Activated CD8-positive, alpha-beta memory T cell treated with anti-CD3 and anti-CD28 coated beads for 36 hours (primary cell): Measurements from ENCODE around the gene CABP4. TPM values are rescaled to one million over a fixed set of nuclear protein-coding genes. Genes with fewer than 3 reads are reported as not detected.
"Not testable (repeated sequence)": the region's sequence is repeated elsewhere in the genome, so short reads cannot be mapped to it uniquely, and the experiment has no call there.

Source experiments
- CTCF ChIA-PET: fragments of 350-600 bp; sonication (Branson Sonifier 250); formaldehyde crosslinking; loops from one replicate; lab custom pipeline; 2021; ENCODE audit warnings: antibody characterized with exemption; lab: Charles Lee
- POLR2A ChIA-PET: fragments of 350-600 bp; sonication (Branson Sonifier 250); formaldehyde crosslinking; loops from one replicate; lab custom pipeline; 2021; ENCODE audit warnings: antibody characterized with exemption; lab: Charles Lee
- total RNA-seq, 2 experiments: library from RNA; stranded (reverse); gene quantifications; one replicate each; pipeline ENCODE4 v1.2.3, GENCODE V29; 2021

CABP4 gene
- total RNA-seq, 2 experiments from 2014 or later = 0.23 TPM; not detected in 1

DNA sequence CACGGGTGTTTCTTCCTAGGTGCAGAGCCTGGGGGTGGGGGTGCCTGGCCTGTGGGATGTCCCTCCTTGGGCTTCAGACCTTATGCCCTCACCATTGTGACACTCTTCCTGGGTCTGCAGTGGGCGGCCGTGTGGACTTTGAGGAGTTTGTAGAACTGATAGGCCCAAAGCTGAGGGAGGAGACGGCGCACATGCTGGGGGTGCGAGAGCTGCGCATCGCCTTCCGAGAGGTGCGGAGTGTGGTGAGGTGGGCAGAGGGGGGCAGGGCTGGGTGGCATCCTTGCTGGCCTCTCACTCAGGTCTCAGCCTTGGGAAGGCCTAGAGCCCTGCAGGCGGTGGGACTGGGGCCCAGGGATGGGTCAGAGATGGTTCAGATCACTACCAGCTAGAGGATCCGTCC, 2.3 kb downstream of the CABP4 start:
- CTCF ChIA-PET = no interaction called here
- POLR2A ChIA-PET = no interaction called here

DNA sequence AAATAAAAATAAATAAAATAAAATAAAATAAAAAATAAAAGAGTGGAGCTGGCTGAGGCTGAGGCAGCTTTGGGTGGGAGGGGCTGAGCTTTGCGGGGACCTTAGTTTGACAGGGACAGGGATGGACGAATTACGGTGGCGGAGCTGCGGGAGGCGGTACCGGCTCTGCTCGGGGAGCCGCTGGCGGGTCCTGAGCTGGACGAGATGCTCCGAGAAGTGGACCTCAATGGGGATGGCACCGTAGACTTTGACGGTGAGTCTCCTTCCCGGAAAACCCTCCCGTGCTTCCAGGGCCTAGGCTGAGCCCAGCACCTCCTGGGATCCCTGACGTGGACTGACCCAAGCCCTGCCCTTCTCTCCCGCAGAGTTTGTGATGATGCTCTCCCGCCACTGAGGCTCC, 3.1 kb downstream of the CABP4 start:
- CTCF ChIA-PET = interaction anchor here (1.2 kb wide), 1 partner anchor 11 kb away, joined by 4 read pairs; the partner anchor contains the start of gene TMEM134
- POLR2A ChIA-PET = no interaction called here

DNA sequence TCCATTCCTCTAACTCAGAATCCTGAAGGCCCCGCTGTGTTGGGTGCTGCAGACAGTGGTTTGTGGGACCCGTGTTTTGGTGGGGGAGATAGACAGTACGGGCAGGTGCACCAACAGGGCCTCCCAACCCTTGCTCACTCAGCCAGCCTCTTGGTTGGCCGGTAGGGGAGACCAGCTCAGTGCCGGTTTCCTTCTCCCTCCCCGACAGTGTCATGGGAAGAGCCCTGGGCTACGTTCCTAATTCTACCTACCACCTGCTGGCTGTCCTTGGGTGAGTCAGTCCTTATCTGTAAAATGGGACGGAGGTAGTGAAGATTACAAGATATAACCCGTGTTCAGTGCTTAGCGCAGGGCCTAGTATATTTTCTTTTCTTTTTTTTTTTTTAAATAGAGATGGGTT, 8.0 kb downstream of the CABP4 start:
- POLR2A ChIA-PET = interaction anchor here (2.9 kb wide), 1 partner anchor 26 kb away, joined by 25 read pairs; the partner anchor contains the start of gene PTPRCAP

DNA sequence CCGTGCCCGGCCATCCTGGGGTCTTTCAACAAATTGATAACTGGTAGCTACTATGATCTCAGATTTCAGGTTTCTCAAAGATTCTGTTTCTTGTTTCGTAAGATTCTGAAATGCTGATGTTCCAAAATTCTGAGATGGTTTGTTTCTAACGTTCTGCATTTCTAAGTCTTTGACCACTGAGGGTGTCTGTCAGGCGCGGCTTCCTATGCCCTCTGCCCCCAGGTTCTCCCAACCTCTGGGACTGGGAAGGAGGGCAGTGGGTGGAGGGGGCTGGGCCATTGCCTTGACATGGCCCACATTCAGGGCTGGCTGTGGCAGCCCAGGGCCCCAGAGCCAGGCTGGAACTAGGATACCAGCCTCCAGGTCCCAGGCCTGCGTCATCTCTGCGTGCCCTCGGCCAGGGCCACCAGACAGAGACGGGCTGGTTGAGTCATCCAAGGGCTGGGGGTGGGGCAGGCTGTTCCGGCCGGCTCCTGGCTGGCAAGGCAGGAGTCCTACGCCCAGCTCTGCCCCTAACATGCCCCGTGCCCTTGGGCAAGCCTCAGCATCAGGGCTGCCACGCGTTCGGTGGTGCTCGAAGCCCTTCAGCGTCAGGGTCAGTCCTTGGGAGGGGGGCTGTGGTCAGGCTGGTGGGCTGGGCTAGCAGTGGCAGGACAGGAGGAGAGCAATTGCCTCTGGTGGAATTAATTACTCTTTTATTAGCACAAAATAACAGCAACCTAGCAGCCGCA, 8.7 kb downstream of the CABP4 start:
- CTCF ChIA-PET = no interaction called here
- POLR2A ChIA-PET = interaction anchor here (2.9 kb wide), 1 partner anchor 26 kb away, joined by 25 read pairs; the partner anchor contains the start of gene PTPRCAP

More for the DNA sequence above, 8.0 kb downstream of the CABP4 start:
- CTCF ChIA-PET = no interaction called here

DNA sequence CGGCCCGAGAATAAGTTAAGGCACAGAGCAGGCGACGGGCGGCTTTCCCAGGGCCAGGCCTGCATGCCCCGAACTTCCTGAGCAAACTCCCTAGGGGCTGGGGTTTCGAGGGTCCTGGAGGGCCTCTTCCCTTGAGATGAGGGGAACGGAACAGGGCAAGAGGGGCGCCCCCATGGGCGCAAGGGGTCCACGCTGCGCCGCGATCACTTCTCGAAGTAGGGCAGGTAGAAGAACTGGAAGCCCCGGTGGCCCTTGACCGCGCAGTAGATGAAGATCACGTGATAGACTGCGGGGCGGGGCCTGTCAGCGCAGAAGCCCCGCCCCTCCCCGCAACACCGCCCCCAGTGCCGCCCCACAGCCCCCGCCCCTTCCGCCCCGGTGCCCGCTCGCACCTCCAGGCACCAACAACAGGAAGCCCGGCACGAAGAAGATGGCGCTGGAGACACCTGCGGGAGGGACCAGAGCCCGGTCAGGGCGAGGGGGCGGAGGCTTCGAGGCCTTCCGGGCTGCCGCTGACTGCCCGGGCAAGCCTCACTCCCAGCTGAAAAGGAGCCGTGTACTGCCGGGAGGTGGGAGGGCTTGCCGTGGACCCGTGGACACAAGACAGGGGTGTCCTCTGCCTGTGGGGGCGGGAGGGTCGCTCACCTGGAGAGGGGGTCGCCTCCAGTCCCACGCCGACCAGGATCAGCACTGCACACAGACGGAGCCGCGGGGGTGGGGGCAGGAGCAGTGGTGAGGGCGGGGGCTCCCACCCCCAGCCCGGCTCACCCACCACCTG, 9.4 kb downstream of the CABP4 start:
- ChIA-PET POLR2A (interaction anchor here (0.6 to 2.9 kb wide), 4 partner anchors 14 to 57 kb away, joined by 3 to 25 read pairs (median 4); partner anchors contain the start of gene PTPRCAP), CTCF (interaction anchor here (0.6 to 1.6 kb wide), 7 partner anchors 14 to 40 kb away, joined by 3 to 7 read pairs (median 3); partner anchors contain the start of genes PITPNM1 and PTPRCAP)

DNA sequence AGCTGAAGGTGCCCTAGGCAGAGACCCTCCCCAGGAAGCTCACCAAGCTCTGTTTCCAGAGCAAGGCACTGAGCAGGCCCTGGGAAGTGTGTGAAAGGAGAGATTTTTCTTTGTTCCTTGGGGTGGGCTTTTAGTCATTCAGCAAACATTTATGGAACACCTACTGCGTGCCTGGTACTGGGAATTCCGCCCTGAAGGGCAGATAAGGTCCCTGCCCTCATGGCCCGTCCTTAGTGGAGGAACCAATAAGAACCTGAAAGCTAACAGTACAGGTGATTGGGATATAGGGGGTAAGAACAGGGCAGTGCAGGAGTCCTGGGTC, 10.0 kb downstream of the CABP4 start:
- POLR2A ChIA-PET = interaction anchor here (0.6 to 2.9 kb wide), 5 partner anchors 15 to 57 kb away, joined by 3 to 25 read pairs (median 4); partner anchors contain the start of gene PTPRCAP
- CTCF ChIA-PET = interaction anchor here (0.6 to 1.6 kb wide), 7 partner anchors 13 to 40 kb away, joined by 3 to 7 read pairs (median 3); partner anchors contain the start of genes PITPNM1 and PTPRCAP

DNA sequence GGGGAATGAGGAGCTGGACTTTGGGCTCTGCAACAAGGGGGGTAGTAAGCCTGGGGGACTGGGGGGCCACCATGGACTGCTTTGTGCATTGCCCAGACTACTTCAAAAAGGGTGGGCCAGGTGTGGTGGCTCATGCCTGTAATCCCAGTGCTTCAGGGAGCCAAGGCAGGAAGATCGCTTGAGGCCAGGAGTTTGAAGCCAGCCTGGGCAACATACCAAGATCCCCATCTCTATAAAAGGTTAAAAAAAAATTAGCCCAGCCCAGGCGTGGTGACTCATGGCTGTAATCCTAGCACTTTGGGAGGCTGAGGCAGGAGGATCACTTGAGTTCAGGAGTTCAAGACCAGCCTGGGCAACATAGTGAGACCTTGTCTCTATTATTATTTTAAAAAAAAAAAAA, 10.4 kb downstream of the CABP4 start:
- ChIA-PET POLR2A (interaction anchor here (0.6 to 2.9 kb wide), 6 partner anchors 13 to 58 kb away, joined by 3 to 25 read pairs (median 4); partner anchors contain the start of genes GPR152 and PTPRCAP), CTCF (interaction anchor here (0.8 to 1.6 kb wide), 6 partner anchors 13 to 39 kb away, joined by 3 to 7 read pairs (median 3); partner anchors contain the start of genes PITPNM1 and PTPRCAP)

DNA sequence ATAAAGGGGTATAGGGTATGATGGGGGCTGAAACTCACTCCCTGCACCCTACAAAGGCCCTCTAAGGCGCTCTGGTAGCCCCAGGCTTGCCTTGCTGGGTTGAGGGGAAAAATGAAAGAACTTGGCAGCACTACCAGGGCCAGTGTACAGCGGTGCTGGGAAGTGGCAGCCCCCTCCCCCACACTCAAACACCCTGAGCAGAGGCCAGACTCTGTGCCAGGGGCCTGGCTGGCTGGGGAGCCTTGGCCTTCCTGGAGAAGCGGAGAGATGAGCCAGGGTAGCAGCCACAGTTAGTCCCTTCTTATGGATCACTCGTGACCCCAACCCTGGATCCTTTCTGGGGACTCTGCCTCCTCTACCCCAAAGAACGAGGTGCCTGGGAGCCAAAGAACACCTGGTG, 11.2 kb downstream of the CABP4 start:
- ChIA-PET CTCF (interaction anchor here (1.2 to 2.5 kb wide), 3 partner anchors 27 to 65 kb away, joined by 3 to 11 read pairs (median 5); partner anchors contain the start of genes PITPNM1 and PPP1CA), POLR2A (interaction anchor here (0.7 to 2.9 kb wide), 5 partner anchors 14 to 29 kb away, joined by 3 to 25 read pairs (median 12); partner anchors contain the start of genes GPR152 and PTPRCAP)

DNA sequence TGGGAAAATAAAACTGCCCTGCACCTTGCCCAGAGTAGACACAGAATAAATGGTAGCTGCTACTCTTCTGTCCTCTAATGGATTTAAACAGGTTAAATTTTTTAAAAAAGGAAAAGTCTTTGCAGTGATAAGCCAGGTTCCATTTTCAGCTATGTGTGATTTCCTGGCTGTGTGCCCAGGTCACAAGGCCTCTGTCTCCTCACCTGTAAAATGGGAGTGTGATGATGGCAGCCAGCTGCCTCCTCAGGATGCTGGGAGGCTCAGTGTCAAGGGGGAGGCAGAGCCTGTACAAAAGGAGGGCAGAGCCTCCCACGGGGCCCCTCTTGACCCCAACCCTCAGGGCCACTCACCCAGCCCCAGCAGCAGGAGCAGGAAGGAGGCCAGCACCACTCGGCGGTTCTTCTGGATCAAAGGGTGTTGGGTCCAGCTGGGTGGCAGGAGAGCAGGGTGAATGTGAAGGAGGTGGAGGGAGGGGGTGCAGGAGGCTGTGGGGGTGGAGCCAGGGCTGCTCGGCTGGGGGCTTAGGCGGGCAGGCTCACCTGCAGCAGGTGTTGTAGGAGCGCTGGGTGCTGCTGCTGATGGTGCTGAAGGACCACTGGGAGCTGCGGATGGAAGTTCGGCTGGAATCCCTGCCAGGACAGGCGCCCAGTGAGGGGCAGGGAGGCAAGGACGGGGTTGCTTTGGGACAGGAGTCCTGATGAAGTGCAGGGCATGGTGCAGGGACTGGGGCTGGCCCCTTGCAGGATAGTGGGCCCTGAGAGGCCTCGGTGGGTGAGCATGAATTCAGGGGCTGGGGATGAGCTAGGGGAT, 12.0 kb downstream of the CABP4 start:
- CTCF ChIA-PET = interaction anchor here (0.8 to 2.5 kb wide), 3 partner anchors 62 to 150 kb away, joined by 3 to 11 read pairs (median 4); partner anchors contain the start of gene PPP1CA
- POLR2A ChIA-PET = interaction anchor here (1.5 to 2.6 kb wide), 6 partner anchors 19 to 66 kb away, joined by 4 to 16 read pairs (median 8); partner anchors contain the start of genes PPP1CA, PTPRCAP and TBC1D10C

DNA sequence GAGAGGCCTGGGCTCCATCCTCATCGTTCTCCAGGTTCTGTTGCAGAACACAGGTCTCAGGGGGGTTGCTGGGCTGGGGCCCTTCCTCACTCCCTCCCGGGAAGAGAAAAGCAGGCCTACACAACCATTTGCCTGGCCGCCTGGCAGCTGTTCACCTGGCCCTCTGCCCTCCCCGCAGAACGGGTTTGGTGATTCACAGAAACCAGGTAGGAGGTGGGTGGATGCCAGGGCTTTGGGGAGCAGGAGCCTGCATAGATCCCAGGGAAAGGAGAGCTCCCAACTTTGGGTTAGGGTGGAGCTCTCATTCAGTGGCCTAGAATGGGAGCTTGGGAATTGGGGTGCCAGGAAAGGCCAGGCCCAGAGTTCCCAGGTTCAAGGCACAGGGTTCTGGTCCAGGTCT, 12.9 kb downstream of the CABP4 start:
- ChIA-PET POLR2A (interaction anchor here (0.7 to 2.6 kb wide), 13 partner anchors 16 to 67 kb away, joined by 3 to 16 read pairs (median 6); partner anchors contain the start of genes PPP1CA, PTPRCAP and TBC1D10C), CTCF (interaction anchor here (0.9 to 2.5 kb wide), 6 partner anchors 14 to 76 kb away, joined by 3 to 11 read pairs (median 4); partner anchors contain the start of genes PPP1CA and RAD9A)

DNA sequence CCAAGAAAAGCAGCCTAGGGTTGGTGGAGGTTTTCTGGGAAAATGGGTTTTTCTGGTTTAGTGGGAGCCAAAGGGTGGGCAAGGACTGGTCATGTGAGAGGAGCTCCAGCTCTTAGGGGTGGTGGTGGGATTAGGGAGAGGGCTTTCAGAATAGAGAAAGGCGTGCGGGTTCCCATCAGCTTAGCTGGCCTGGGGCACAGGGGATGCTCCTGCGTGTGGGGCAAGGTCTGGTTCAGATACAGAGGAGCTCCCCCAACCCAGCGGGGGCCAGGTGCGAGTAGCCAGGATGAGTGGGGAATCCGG, 13.3 kb downstream of the CABP4 start:
- POLR2A ChIA-PET = interaction anchor here (0.5 to 2.6 kb wide), 15 partner anchors 15 to 115 kb away, joined by 3 to 16 read pairs (median 6); partner anchors contain the start of genes AIP, POLD4, PPP1CA and PTPRCAP
- CTCF ChIA-PET = interaction anchor here (0.9 to 2.5 kb wide), 6 partner anchors 14 to 76 kb away, joined by 3 to 11 read pairs (median 4); partner anchors contain the start of genes PPP1CA and RAD9A

DNA sequence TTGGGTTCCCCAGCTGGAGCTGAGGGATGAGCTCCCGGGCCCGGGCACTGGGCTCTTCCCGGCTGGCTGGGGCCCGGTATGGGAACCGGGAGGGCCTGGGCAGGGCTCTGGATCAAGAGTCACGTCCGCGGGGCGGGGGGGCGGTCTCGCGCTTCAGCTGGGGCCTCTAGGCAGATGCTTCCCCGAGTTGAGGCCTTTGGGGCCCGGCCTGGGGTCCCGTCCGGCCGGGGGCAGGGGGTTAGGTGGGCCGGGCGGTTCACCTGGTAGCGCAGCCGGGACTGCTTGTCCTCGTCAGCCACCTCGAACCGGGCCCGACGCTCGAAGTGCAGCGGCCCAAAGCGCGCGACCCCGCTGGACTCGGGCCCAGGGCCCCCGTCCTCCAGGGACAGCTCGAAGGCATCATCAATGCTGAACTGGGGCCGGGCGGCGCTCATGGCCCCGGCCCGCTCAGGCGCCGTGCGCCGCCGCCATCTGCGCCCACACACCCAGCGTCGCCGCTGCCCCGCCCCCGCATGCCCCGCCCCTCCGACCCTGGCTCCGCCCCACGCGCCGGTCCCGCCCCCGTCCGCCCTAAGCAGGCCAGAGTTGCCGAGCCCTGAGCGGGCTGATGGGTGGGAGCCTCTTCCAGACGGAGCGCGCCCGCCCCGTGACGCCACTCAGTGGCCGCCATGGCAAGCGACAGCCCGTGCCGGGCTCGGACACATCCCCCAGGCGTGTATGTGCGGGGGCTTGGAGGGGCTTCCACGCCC, 13.8 kb downstream of the CABP4 start, which contains the start of gene TMEM134:
Gene TMEM134 (minus strand): TSS at position 493 of the 749 bp plus-strand sequence. CDS start 59 bp downstream, at position 434.
- ChIA-PET POLR2A (interaction anchor here (0.5 to 2.6 kb wide), 15 partner anchors 14 to 116 kb away, joined by 3 to 16 read pairs (median 6); partner anchors contain the start of genes AIP, POLD4, PPP1CA and PTPRCAP), CTCF (interaction anchor here (0.8 to 2.8 kb wide), 9 partner anchors 11 to 77 kb away, joined by 3 to 11 read pairs (median 4); partner anchors contain the start of genes PPP1CA, PTPRCAP and RAD9A)

DNA sequence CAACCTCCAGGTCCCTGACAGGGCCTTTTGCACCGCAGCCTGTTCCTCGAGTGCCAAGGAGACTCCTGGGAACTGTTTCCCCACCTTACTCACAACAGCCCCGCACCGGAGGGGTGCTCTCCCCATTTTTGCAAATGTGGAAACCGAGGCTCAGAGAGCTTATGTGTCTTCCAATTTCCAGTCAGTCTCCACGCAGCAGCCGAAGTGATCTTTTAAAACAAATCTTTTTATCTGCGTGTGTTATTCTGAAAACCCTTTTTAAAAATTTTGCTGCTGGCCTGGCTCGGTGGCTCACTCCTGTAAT, 14.3 kb downstream of the CABP4 start:
- POLR2A ChIA-PET = interaction anchor here (0.6 to 2.4 kb wide), 3 partner anchors 17 to 68 kb away, joined by 3 to 6 read pairs (median 6); partner anchors contain the start of gene PPP1CA
- CTCF ChIA-PET = interaction anchor here (0.6 to 2.8 kb wide), 7 partner anchors 11 to 68 kb away, joined by 3 to 6 read pairs (median 3); partner anchors contain the start of genes PPP1CA and PTPRCAP

DNA sequence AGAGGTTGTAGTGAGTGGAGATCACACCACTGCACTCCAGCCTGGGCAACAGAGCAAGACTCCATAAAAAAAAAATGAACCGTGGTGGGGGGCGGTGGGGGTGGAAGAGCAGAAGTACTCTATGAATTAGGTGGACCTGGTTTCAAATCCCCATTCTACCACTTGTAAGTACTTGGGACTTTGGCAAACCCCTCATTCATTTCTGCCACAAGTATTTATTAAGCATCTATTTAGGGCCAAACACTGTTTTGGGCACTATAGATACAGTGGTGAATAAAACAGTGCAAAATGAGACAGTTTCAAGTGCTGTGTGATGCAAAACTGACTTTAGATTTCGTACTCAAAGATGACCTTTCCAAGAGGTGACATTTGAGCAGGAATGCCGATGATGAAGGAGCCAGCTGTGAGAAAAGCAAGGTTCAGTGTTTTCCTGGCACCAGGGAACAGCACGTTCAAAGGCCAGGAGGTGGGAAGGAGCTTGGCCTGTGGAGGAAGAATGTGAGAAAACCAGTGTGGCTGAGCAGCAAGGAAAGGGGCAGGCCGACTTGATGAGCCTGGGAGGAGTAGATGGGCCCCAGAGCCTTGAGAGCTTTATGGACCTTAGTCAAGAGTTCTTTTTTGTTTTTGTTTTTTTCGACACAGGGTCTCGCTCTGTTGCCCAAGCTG, 15.3 kb downstream of the CABP4 start:
- POLR2A ChIA-PET = no interaction called here

DNA sequence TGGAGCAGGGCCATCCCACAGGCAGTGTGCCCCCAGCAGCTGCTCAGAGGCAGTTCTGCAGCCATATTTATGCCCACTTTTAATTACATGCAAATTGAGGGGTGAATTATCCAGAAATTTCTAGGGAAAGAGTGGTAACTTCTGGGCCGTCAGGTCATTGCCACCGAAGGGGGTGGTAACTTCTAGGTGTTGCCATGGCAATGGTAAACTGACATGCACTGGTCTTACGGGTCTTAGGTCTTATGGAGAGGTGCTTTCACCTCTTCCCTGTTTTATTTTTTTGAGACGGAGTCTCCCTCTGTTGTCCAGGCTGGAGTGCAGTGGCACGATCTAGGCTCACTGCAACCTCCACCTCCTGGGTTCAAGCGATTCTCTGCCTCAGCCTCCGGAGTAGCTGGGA, 17.7 kb downstream of the CABP4 start:
- ChIA-PET POLR2A (no interaction called here), CTCF (interaction anchor here (0.5 kb wide), 1 partner anchor 26 kb away, joined by 5 read pairs; no protein-coding TSS in a partner anchor)

More for the DNA sequence above, 15.3 kb downstream of the CABP4 start:
- CTCF ChIA-PET = interaction anchor here (0.9 to 2.8 kb wide), 7 partner anchors 12 to 69 kb away, joined by 3 to 6 read pairs (median 4); partner anchors contain the start of genes AIP, PPP1CA and PTPRCAP

DNA sequence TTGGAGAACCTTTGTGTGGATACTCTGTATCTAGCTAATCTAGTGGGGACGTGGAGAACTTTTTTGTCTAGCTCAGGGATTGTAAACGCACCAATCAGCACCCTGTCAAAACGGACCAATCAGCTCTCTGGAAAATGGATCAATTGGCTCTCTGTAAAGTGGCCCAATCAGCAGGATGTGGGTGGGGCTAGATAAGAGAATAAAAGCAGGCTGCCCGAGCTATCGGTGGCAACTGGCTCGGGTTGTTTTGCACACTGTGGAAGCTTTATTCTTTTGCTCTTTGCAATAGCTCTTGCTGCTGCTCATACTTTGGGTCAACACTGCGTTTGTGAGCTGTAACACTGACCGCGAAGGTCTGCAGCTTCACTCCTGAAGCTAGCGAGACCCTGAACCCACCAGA, 21.5 kb downstream of the CABP4 start:
- CTCF ChIA-PET = interaction anchor here (0.6 kb wide), 1 partner anchor 89 kb away, joined by 3 read pairs; no protein-coding TSS in a partner anchor

More for the DNA sequence above, 21.5 kb downstream of the CABP4 start:
- POLR2A ChIA-PET = not testable (repeated sequence)
